HEK293 (cell line): Measurements from ENCODE around the gene BCKDHB.

ENCODE experiments used
- CTCF ChIA-PET: fragments of 350-600 bp; formaldehyde crosslinking; extraction: SDS; loops from one replicate; lab custom pipeline; 2021; ENCODE audit warnings: antibody characterized with exemption; lab: Yijun Ruan, JAX
- POLR2A ChIA-PET: fragments of 300-600 bp; formaldehyde crosslinking; extraction: SDS; loops from one replicate; lab custom pipeline; 2020; ENCODE audit warnings: antibody characterized with exemption, inconsistent platforms; lab: Yijun Ruan, JAX
- H3K27ac ChIP-seq: fragments of 200-500 bp; sonication (Bioruptor generic); 2 replicates; pipeline ENCODE4 v1.5.1; 2014; ENCODE audit warnings: low read depth, low read length, control low read depth, inconsistent platforms; ENCODE audit errors: extremely low read depth
- H3K36me3 ChIP-seq, 2 experiments: fragments of 200-500 bp in 1 of 2; sonication (Bioruptor generic) in 1 of 2; 1 replicate in 1 of 2; 2 replicates in 1 of 2; pipeline ENCODE4 v1.5.1; 2014 to 2017; ENCODE audit warnings: inconsistent platforms in 2 of 2, low read length in 2 of 2; ENCODE audit not compliant: control insufficient read depth in 2 of 2, insufficient read depth in 1 of 2
- H3K4me1 ChIP-seq: fragments of 200-500 bp; sonication (Bioruptor generic); 2 replicates; pipeline ENCODE4 v1.5.1; 2014; ENCODE audit warnings: mild to moderate bottlenecking, low read length, inconsistent platforms; ENCODE audit not compliant: control insufficient read depth, insufficient read depth
- H3K4me3 ChIP-seq: 2 replicates; pipeline ENCODE4 v1.5.1; 2011; ENCODE audit warnings: low read depth, mild to moderate bottlenecking, control low read depth, low read length, moderate library complexity
- H3K9me3 ChIP-seq: fragments of 200-500 bp; sonication (Bioruptor generic); 2 replicates; pipeline ENCODE4 v1.5.1; 2014; ENCODE audit warnings: low read depth, low read length, inconsistent platforms; ENCODE audit not compliant: control insufficient read depth, insufficient read depth
- GLI2 ChIP-seq: fragments of 450-650 bp; formaldehyde crosslinking; IDR thresholded peaks from 2 replicates; pipeline ENCODE4; 2017; ENCODE audit warnings: missing biosample characterization, missing genetic modification characterization, low read depth, borderline replicate concordance
- HOXA7 ChIP-seq: sonication (generic); formaldehyde crosslinking; IDR thresholded peaks from 2 replicates; pipeline ENCODE4 v1.8.1; 2022; ENCODE audit warnings: missing genetic modification reagents, borderline replicate concordance
- HOXC10 ChIP-seq: sonication (generic); formaldehyde crosslinking; IDR thresholded peaks from 2 replicates; pipeline ENCODE4 v1.8.1; 2023; ENCODE audit warnings: mild to moderate bottlenecking, missing genetic modification reagents
- SCRT2 ChIP-seq: fragments of 450-650 bp; formaldehyde crosslinking; IDR thresholded peaks from 2 replicates; pipeline ENCODE4 v1.5.1; 2016; ENCODE audit warnings: missing biosample characterization, missing genetic modification characterization
- SETDB1 ChIP-seq: IDR thresholded peaks from one replicate; pipeline ENCODE4 v1.6.1; 2017; ENCODE audit warnings: mild to moderate bottlenecking, low read length, moderate library complexity, mixed read lengths; ENCODE audit not compliant: insufficient read length
- SP2 ChIP-seq: fragments of 450-650 bp; formaldehyde crosslinking; IDR thresholded peaks from 2 replicates; pipeline ENCODE4 v1.5.1; 2016; ENCODE audit warnings: missing biosample characterization, missing genetic modification characterization
- ZBTB1 ChIP-seq: fragments of 450-650 bp; formaldehyde crosslinking; IDR thresholded peaks from 2 replicates; pipeline ENCODE4 v1.5.1; 2016; ENCODE audit warnings: missing biosample characterization, missing genetic modification characterization
- ZFP3 ChIP-seq: fragments of 450-650 bp; formaldehyde crosslinking; IDR thresholded peaks from 2 replicates; pipeline ENCODE4 v1.5.1; 2016; ENCODE audit warnings: low read depth, missing biosample characterization, missing genetic modification characterization
- ZNF121 ChIP-seq: fragments of 450-650 bp; formaldehyde crosslinking; IDR thresholded peaks from 2 replicates; pipeline ENCODE4 v1.5.1; 2016; ENCODE audit warnings: missing biosample characterization, missing genetic modification characterization
- ZNF138 ChIP-seq: fragments of 450-650 bp; formaldehyde crosslinking; IDR thresholded peaks from 2 replicates; pipeline ENCODE4 v1.5.1; 2016; ENCODE audit warnings: missing biosample characterization, missing genetic modification characterization, borderline replicate concordance
- ZNF223 ChIP-seq: fragments of 450-650 bp; formaldehyde crosslinking; IDR thresholded peaks from 2 replicates; pipeline ENCODE4 v1.5.1; 2016; ENCODE audit warnings: missing biosample characterization, missing genetic modification characterization
- ZNF366 ChIP-seq: fragments of 450-650 bp; formaldehyde crosslinking; conservative IDR thresholded peaks from 2 replicates; pipeline ENCODE4 v1.5.1; 2016; ENCODE audit warnings: missing biosample characterization, missing genetic modification characterization
- ZNF48 ChIP-seq: fragments of 450-650 bp; formaldehyde crosslinking; IDR thresholded peaks from 2 replicates; pipeline ENCODE4 v1.5.1; 2016; ENCODE audit warnings: missing biosample characterization, missing genetic modification characterization
- ZNF530 ChIP-seq: fragments of 450-650 bp; formaldehyde crosslinking; IDR thresholded peaks from 2 replicates; pipeline ENCODE4 v1.5.1; 2016; ENCODE audit warnings: low read depth, missing biosample characterization, missing genetic modification characterization
- ZNF548 ChIP-seq: fragments of 450-650 bp; formaldehyde crosslinking; IDR thresholded peaks from 2 replicates; pipeline ENCODE4 v1.5.1; 2016; ENCODE audit warnings: missing biosample characterization, missing genetic modification characterization
- ZNF600 ChIP-seq: fragments of 450-650 bp; formaldehyde crosslinking; IDR thresholded peaks from 2 replicates; pipeline ENCODE4 v1.5.1; 2016; ENCODE audit warnings: missing biosample characterization, missing genetic modification characterization
- ZNF658 ChIP-seq: fragments of 450-650 bp; formaldehyde crosslinking; IDR thresholded peaks from 2 replicates; pipeline ENCODE4; 2016; ENCODE audit warnings: missing biosample characterization, missing genetic modification characterization
- ZNF670 ChIP-seq: fragments of 450-650 bp; formaldehyde crosslinking; IDR thresholded peaks from 2 replicates; pipeline ENCODE4 v1.5.1; 2016; ENCODE audit warnings: missing biosample characterization, missing genetic modification characterization, low read depth
- ZNF707 ChIP-seq: fragments of 450-650 bp; formaldehyde crosslinking; IDR thresholded peaks from 2 replicates; pipeline ENCODE4 v1.5.1; 2016; ENCODE audit warnings: missing biosample characterization, missing genetic modification characterization
- ZNF747 ChIP-seq: fragments of 450-650 bp; formaldehyde crosslinking; IDR thresholded peaks from 2 replicates; pipeline ENCODE4 v1.5.1; 2016; ENCODE audit warnings: missing biosample characterization, missing genetic modification characterization
- ZNF792 ChIP-seq: fragments of 450-650 bp; formaldehyde crosslinking; IDR thresholded peaks from 2 replicates; pipeline ENCODE4 v1.5.1; 2016; ENCODE audit warnings: missing biosample characterization, missing genetic modification characterization
- TF ChIP-seq, protein P1 (sequence below): sonication (generic); formaldehyde crosslinking; IDR thresholded peaks from 2 replicates; pipeline ENCODE4 v1.8.1; 2022; ENCODE audit warnings: mild to moderate bottlenecking, moderate library complexity, missing genetic modification reagents
- TF ChIP-seq, protein P2 (sequence below): fragments of 450-650 bp; formaldehyde crosslinking; IDR thresholded peaks from 2 replicates; pipeline ENCODE4 v1.5.1; 2016; ENCODE audit warnings: missing biosample characterization, missing genetic modification characterization
- TF ChIP-seq, protein P3 (sequence below): fragments of 450-650 bp; formaldehyde crosslinking; IDR thresholded peaks from 2 replicates; pipeline ENCODE4 v1.5.1; 2016; ENCODE audit warnings: missing biosample characterization, missing genetic modification characterization

The BCKDHB gene

DNA sequence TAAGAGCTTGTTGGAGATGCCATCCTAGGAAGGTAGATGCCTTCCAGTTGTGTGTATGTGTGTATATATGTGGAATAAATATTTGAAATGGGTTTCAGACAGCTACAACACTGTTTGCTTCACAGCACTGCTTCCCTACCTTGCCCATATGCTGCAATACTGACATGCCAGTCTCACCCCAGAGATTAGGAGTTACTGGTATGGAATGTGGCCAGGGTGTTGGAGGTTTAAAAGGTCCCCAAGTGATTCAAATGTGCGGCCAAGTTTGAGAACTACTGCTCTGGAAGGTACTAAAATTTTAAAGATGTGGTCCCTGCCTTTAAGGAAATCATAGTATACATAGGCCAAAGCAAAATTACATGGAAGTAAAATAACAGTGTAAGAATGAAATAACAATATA is 39.5 kb downstream of the BCKDHB start (continued):
- TF ChIP-seq, protein P1, sequence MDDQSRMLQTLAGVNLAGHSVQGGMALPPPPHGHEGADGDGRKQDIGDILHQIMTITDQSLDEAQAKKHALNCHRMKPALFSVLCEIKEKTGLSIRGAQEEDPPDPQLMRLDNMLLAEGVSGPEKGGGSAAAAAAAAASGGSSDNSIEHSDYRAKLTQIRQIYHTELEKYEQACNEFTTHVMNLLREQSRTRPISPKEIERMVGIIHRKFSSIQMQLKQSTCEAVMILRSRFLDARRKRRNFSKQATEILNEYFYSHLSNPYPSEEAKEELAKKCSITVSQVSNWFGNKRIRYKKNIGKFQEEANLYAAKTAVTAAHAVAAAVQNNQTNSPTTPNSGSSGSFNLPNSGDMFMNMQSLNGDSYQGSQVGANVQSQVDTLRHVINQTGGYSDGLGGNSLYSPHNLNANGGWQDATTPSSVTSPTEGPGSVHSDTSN (CRISPR knock-in tag): no peak

DNA sequence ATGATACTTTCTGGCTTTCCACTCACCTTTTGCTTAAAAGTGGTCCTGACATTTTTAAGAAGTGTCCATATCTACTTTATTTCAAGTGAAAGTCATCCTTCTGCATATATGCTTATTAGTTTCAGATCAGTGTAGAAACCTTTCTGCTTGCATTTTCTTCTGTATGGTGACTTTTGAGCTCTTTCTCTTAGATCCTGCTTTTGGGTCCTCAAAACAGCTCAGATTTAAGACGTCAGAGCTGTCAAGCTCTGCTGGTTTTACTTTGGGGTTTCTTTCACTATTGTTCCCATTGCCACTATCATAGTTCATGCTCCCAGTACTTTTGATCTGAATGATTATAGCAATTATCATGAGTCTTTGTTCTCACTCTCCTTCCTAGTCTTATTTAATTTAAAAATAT is 41.7 kb downstream of the BCKDHB start:
- no peak overlapping the region for H3K27ac ChIP-seq
- H3K4me1 ChIP-seq: peaks cover 4% of the 10 kb centered on the region
- POLR2A ChIA-PET: no interaction called here
- TF ChIP-seq ZNF223 (tag by site-specific recombination) (no peak), SCRT2 (tag by site-specific recombination) (no peak), ZNF530 (tag by site-specific recombination) (no peak), GLI2 (tag by site-specific recombination) (no peak), ZNF600 (tag by site-specific recombination) (no peak), ZNF707 (tag by site-specific recombination) (no peak), ZNF792 (tag by site-specific recombination) (no peak), SETDB1 (no peak), ZFP3 (tag by site-specific recombination) (no peak), ZNF658 (tag by site-specific recombination) (no peak)
- TF ChIP-seq, protein P2, sequence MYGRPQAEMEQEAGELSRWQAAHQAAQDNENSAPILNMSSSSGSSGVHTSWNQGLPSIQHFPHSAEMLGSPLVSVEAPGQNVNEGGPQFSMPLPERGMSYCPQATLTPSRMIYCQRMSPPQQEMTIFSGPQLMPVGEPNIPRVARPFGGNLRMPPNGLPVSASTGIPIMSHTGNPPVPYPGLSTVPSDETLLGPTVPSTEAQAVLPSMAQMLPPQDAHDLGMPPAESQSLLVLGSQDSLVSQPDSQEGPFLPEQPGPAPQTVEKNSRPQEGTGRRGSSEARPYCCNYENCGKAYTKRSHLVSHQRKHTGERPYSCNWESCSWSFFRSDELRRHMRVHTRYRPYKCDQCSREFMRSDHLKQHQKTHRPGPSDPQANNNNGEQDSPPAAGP (tag by site-specific recombination): no peak
- TF ChIP-seq, all 188 proteins: peak for 0
- CTCF ChIA-PET: interaction anchor here (0.6 to 1.2 kb wide), 2 partner anchors 25 to 66 kb away, joined by 3 read pairs; no protein-coding TSS in a partner anchor
- Histone ChIP-seq H3K36me3 (no peaks in the 10 kb centered on the region), H3K4me3 (no peak overlapping the region), H3K9me3 (no peaks in the 10 kb centered on the region)

DNA sequence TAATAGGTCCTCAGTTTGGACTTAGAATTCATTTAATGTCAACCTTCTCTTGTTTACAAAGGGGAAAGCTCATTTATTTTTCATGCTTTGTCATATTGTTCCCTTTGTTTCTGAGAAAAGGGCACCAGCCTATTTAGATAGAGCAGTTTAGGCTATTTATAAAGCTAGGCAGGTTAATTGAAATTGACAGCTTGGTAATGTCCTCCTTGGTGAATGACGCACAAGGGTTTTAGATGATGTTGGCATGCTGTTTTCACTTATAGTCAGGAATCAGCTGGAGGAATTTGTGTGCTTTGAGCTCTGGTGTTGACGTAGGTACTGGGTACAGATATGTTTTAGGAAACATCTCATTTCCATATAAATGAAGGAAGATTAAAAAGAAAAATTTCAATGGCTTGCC is 45.2 kb downstream of the BCKDHB start:
- ChIA-PET CTCF (interaction anchor here (0.7 to 1.8 kb wide), 4 partner anchors 9 to 19 kb away, joined by 3 to 5 read pairs (median 4); no protein-coding TSS in a partner anchor), POLR2A (no interaction called here)
- H3K4me1 ChIP-seq: no peaks in the 10 kb centered on the region
- no peaks in the 10 kb centered on the region for H3K36me3 ChIP-seq
- no peak for TF ChIP-seq HOXC10 (CRISPR knock-in tag)
- TF ChIP-seq ZNF670: no peak
- no peak for TF ChIP-seq ZNF366 (tag by site-specific recombination)
- TF ChIP-seq, protein P3, sequence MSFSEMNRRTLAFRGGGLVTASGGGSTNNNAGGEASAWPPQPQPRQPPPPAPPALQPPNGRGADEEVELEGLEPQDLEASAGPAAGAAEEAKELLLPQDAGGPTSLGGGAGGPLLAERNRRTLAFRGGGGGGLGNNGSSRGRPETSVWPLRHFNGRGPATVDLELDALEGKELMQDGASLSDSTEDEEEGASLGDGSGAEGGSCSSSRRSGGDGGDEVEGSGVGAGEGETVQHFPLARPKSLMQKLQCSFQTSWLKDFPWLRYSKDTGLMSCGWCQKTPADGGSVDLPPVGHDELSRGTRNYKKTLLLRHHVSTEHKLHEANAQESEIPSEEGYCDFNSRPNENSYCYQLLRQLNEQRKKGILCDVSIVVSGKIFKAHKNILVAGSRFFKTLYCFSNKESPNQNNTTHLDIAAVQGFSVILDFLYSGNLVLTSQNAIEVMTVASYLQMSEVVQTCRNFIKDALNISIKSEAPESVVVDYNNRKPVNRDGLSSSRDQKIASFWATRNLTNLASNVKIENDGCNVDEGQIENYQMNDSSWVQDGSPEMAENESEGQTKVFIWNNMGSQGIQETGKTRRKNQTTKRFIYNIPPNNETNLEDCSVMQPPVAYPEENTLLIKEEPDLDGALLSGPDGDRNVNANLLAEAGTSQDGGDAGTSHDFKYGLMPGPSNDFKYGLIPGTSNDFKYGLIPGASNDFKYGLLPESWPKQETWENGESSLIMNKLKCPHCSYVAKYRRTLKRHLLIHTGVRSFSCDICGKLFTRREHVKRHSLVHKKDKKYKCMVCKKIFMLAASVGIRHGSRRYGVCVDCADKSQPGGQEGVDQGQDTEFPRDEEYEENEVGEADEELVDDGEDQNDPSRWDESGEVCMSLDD (tag by site-specific recombination): no peak
- no peak for TF ChIP-seq ZNF548
- no peak for TF ChIP-seq HOXA7
- TF ChIP-seq ZNF138: no peak
- TF ChIP-seq ZNF48: no peak
- no peak for TF ChIP-seq ZNF747 (tag by site-specific recombination)
- TF ChIP-seq SP2 (tag by site-specific recombination): no peak
- no peak for TF ChIP-seq ZNF121 (tag by site-specific recombination)
- no peak for TF ChIP-seq ZBTB1 (tag by site-specific recombination)
- TF ChIP-seq ZNF658 (tag by site-specific recombination): no peak
- H3K9me3 ChIP-seq: no peaks in the 10 kb centered on the region
- no peak overlapping the region for H3K4me3 ChIP-seq
- no peak overlapping the region for H3K27ac ChIP-seq
